ENCODE results near the gene CMTM7. TPM values are rescaled to one million over a fixed set of nuclear protein-coding genes. Genes with fewer than 3 reads are reported as not detected.
A peak's percentile ranks its signal among the peaks of the same experiment; 100 is the strongest.

CMTM7 gene
- total and polyA plus RNA-seq, 2 of the 13 experiments (the other 11 are each of a cell fraction or from before 2014, with no cell fraction given) = 20.9 to 21.4 TPM

- 0 out of 2 replicates have a peak, but pooled peaks have one; percentile 36 for TF ChIP-seq CREBL2 (CRISPR knock-in tag; IDR thresholded peaks at IDR 0.05; ENCODE audit: borderline replicate concordance)
- TF ChIP-seq ZBTB33 (CRISPR knock-in tag; IDR thresholded peaks at IDR 0.05) = no peak
- no peak for TF ChIP-seq ZNF607 (CRISPR knock-in tag; IDR thresholded peaks at IDR 0.05; ENCODE audit: borderline replicate concordance)
- no peak; the same call in 1 of the 2 replicates for TF ChIP-seq ZNF574 (CRISPR knock-in tag; IDR thresholded peaks at IDR 0.05)
- TF ChIP-seq ATF3 (CRISPR knock-in tag; IDR thresholded peaks at IDR 0.05) = no peak
- TF ChIP-seq HDAC6 (IDR thresholded peaks at IDR 0.05; ENCODE audit: low read depth, low read length) = no peak
- no peak; the same call in 1 of the 2 replicates for TF ChIP-seq ZFAT (CRISPR knock-in tag; conservative IDR thresholded peaks at IDR 0.05)
- TF ChIP-seq ZNF660 (CRISPR knock-in tag; IDR thresholded peaks at IDR 0.05; ENCODE audit: borderline replicate concordance, low read depth) = no peak
- TF ChIP-seq ZNF609 (CRISPR knock-in tag; IDR thresholded peaks at IDR 0.05; ENCODE audit: borderline replicate concordance) = no peak
- TF ChIP-seq MTF1 (CRISPR knock-in tag; IDR thresholded peaks at IDR 0.05) = no peak
- no peak for TF ChIP-seq PCBP2 (optimal IDR thresholded peaks at IDR 0.05; ENCODE audit: low read depth, low read length, poor library complexity, severe bottlenecking)
- TF ChIP-seq NR2F2 (IDR thresholded peaks at IDR 0.05; ENCODE audit: borderline replicate concordance, low read depth) = no peak
- no peak for TF ChIP-seq RFX5 (IDR thresholded peaks at IDR 0.05; ENCODE audit: low read depth, low read length)
- TF ChIP-seq GABPB1 (CRISPR knock-in tag; IDR thresholded peaks at IDR 0.05) = peak; percentile 49; the same call in 1 of the 2 replicates
- TF ChIP-seq SIN3B (IDR thresholded peaks at IDR 0.05; ENCODE audit: low read length) = no peak
- TF ChIP-seq DDIT3 (CRISPR knock-in tag; IDR thresholded peaks at IDR 0.05) = no peak
- TF ChIP-seq KDM6A (CRISPR knock-in tag; IDR thresholded peaks at IDR 0.05; ENCODE audit: low read depth) = no peak
- TF ChIP-seq ZKSCAN1 (IDR thresholded peaks at IDR 0.05; ENCODE audit: low read length) = no peak
These were observed at the start of gene CMTM7 (continued) for GRCh38 chr3:32391643-32392535.
